HEK293 (cell line): ENCODE data around the gene PRKAB1.

Experiments used
- SCRT1 ChIP-seq: fragments of 450-650 bp; formaldehyde crosslinking; IDR thresholded peaks from 2 replicates; pipeline ENCODE4 v1.5.1; 2016; ENCODE audit warnings: missing biosample characterization, missing genetic modification characterization, borderline replicate concordance
- ZNF473 ChIP-seq: fragments of 450-650 bp; formaldehyde crosslinking; IDR thresholded peaks from 2 replicates; pipeline ENCODE4 v1.5.1; 2017; ENCODE audit warnings: missing biosample characterization, missing genetic modification characterization
- TF ChIP-seq, protein P1 (sequence below): fragments of 450-650 bp; formaldehyde crosslinking; IDR thresholded peaks from 2 replicates; pipeline ENCODE4 v1.5.1; 2016; ENCODE audit warnings: missing biosample characterization, missing genetic modification characterization

DNA sequence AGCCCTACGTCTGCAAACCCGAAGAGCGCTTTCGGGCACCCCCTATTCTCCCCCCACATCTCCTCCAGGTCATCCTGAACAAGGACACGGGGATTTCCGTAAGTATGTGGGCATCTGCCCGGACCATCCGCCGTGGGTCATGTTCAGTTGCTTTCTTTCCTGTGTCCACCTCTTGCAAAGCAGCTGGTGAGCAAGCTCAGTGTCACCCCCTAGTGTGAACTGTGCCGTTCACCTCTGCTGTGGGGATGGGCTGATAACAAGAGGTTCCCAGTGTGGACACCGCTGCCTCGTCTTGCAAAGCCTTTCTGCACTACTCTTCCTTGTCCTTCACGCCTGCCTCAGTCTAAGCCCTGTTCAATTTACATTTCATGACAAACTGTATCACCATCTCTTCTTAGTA is 8.6 kb downstream of the PRKAB1 start:
- TF ChIP-seq ZNF473 (tag by site-specific recombination) = no peak
- TF ChIP-seq SCRT1 (tag by site-specific recombination) = no peak
- TF ChIP-seq, protein P1, sequence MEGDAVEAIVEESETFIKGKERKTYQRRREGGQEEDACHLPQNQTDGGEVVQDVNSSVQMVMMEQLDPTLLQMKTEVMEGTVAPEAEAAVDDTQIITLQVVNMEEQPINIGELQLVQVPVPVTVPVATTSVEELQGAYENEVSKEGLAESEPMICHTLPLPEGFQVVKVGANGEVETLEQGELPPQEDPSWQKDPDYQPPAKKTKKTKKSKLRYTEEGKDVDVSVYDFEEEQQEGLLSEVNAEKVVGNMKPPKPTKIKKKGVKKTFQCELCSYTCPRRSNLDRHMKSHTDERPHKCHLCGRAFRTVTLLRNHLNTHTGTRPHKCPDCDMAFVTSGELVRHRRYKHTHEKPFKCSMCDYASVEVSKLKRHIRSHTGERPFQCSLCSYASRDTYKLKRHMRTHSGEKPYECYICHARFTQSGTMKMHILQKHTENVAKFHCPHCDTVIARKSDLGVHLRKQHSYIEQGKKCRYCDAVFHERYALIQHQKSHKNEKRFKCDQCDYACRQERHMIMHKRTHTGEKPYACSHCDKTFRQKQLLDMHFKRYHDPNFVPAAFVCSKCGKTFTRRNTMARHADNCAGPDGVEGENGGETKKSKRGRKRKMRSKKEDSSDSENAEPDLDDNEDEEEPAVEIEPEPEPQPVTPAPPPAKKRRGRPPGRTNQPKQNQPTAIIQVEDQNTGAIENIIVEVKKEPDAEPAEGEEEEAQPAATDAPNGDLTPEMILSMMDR = no peak
